CD14-positive monocyte (primary cell): ENCODE results near the gene FAM20B. TPM values are rescaled to one million over a fixed set of nuclear protein-coding genes. Genes with fewer than 3 reads are reported as not detected.
A peak's percentile ranks its signal among the peaks of the same experiment; 100 is the strongest.

Experiments
- DNase-seq, 3 donors: peaks; one replicate each; pipeline ENCODE4 v3.0.0-alpha.2; 2011 to 2022
- H2AFZ ChIP-seq: 2 replicates; pipeline ENCODE4 v1.6.0; 2012; ENCODE audit warnings: mild to moderate bottlenecking, low read depth, low read length, inconsistent platforms; ENCODE audit not compliant: insufficient read depth, poor library complexity, severe bottlenecking
- H3K27ac ChIP-seq, 2 donors: 1 replicate in 1 of 2; 2 replicates in 1 of 2; pipeline ENCODE4 v1.5.1; 2012 to 2013; ENCODE audit warnings: low read length in 2 of 2, control low read depth in 1 of 2, inconsistent platforms in 1 of 2, low read depth in 1 of 2, mild to moderate bottlenecking in 1 of 2
- H3K27me3 ChIP-seq, 2 donors: one replicate each; pipeline versions ENCODE4 v1.6.0 to v1.6.1; 2011 to 2013; ENCODE audit warnings: low read length in 2 of 2; ENCODE audit not compliant: control insufficient read depth in 2 of 2, insufficient read depth in 2 of 2
- H3K36me3 ChIP-seq, 2 donors: replicated peaks in 1 of 2; 1 replicate in 1 of 2; 2 replicates in 1 of 2; pipeline versions ENCODE4 v1.5.1 to v1.6.1; 2012 to 2013; ENCODE audit warnings: low read length in 2 of 2, control low read depth in 1 of 2, inconsistent platforms in 1 of 2, mild to moderate bottlenecking in 1 of 2; ENCODE audit not compliant: insufficient read depth in 2 of 2, control insufficient read depth in 1 of 2
- H3K4me1 ChIP-seq, 2 donors: 1 replicate in 1 of 2; 2 replicates in 1 of 2; pipeline versions ENCODE4 v1.5.1 to v1.6.1; 2012 to 2013; ENCODE audit warnings: low read length in 2 of 2, control low read depth in 1 of 2, inconsistent platforms in 1 of 2, mild to moderate bottlenecking in 1 of 2, moderate library complexity in 1 of 2; ENCODE audit not compliant: insufficient read depth in 2 of 2, control insufficient read depth in 1 of 2
- H3K4me2 ChIP-seq: replicated peaks from 2 replicates; pipeline ENCODE3; 2012; ENCODE audit warnings: low read length, moderate library complexity, mild to moderate bottlenecking; ENCODE audit not compliant: poor library complexity, severe bottlenecking; ENCODE audit errors: extremely low read depth
- H3K4me3 ChIP-seq, 3 experiments: fragments of 200-600 bp in 1 of 3; sonication (generic) in 1 of 3; replicated peaks in 1 of 3; 1 replicate in 2 of 3; 2 replicates in 1 of 3; pipeline ENCODE4 v1.5.1; 2011 to 2013; ENCODE audit warnings: low read length in 3 of 3, mild to moderate bottlenecking in 3 of 3, control low read depth in 2 of 3, low read depth in 2 of 3, inconsistent platforms in 1 of 3, moderate library complexity in 1 of 3
- H3K79me2 ChIP-seq: 2 replicates; pipeline ENCODE4 v1.6.0; 2012; ENCODE audit warnings: mild to moderate bottlenecking, control low read depth, inconsistent platforms, low read length, moderate library complexity; ENCODE audit not compliant: insufficient read depth
- H3K9ac ChIP-seq: 2 replicates; pipeline ENCODE4 v1.6.0; 2017; ENCODE audit warnings: low read length, mild to moderate bottlenecking; ENCODE audit not compliant: insufficient read depth, poor library complexity, severe bottlenecking
- H3K9me3 ChIP-seq, 2 donors: replicated peaks in 1 of 2; 1 replicate in 1 of 2; 2 replicates in 1 of 2; pipeline versions ENCODE4 v1.5.1 to v1.6.1; 2012 to 2013; ENCODE audit warnings: low read length in 2 of 2, control low read depth in 1 of 2; ENCODE audit not compliant: control insufficient read depth in 1 of 2, insufficient read depth in 1 of 2
- H4K20me1 ChIP-seq: 2 replicates; pipeline ENCODE4 v1.6.0; 2012; ENCODE audit warnings: mild to moderate bottlenecking, low read length, control low read depth, moderate library complexity; ENCODE audit not compliant: insufficient read depth
- H3K27ac Mint-ChIP-seq, 7 donors: one replicate each; pipeline ENCODE4 v1.8.0; 2020; ENCODE audit warnings: mild to moderate bottlenecking in 7 of 7, mixed read lengths in 7 of 7, moderate library complexity in 6 of 7, inconsistent platforms in 2 of 7
- H3K27me3 Mint-ChIP-seq, 3 donors: one replicate each; pipeline ENCODE4 v1.8.0; 2021 to 2022; ENCODE audit warnings: low read depth in 3 of 3, mild to moderate bottlenecking in 3 of 3, mixed read lengths in 3 of 3, moderate library complexity in 3 of 3, inconsistent platforms in 1 of 3
- H3K36me3 Mint-ChIP-seq, 2 donors: one replicate each; pipeline ENCODE4 v1.8.0; 2020; ENCODE audit warnings: mixed read lengths in 2 of 2, inconsistent platforms in 1 of 2, mild to moderate bottlenecking in 1 of 2
- H3K4me1 Mint-ChIP-seq: one replicate; pipeline ENCODE4 v1.8.0; 2020; ENCODE audit warnings: mild to moderate bottlenecking, mixed read lengths
- H3K4me3 Mint-ChIP-seq, 2 donors: one replicate each; pipeline ENCODE4 v1.8.0; 2020; ENCODE audit warnings: mild to moderate bottlenecking in 2 of 2, mixed read lengths in 2 of 2, moderate library complexity in 1 of 2
- H3K9me3 Mint-ChIP-seq, 7 donors: one replicate each; pipeline ENCODE4 v1.8.0; 2020 to 2022; ENCODE audit warnings: mixed read lengths in 7 of 7, mild to moderate bottlenecking in 6 of 7, moderate library complexity in 6 of 7, inconsistent platforms in 2 of 7
- CTCF ChIP-seq: fragments of 200-600 bp; IDR thresholded peaks from one replicate; pipeline ENCODE4 v1.8.0; 2022; ENCODE audit warnings: antibody characterized with exemption, mild to moderate bottlenecking
- WGBS: methylation state at CpG from one replicate; pipeline ENCODE4 v1.1.5; 2013; ENCODE audit warnings: missing lambda C conversion rate; ENCODE audit not compliant: insufficient coverage; 5-methylcytosine and 5-hydroxymethylcytosine counted together
- intact Hi-C, 2 donors: fragments of 100-400 bp; cut with micrococcal nuclease; formaldehyde crosslinking; loops; one replicate each; pipeline versions ENCODE4 v1.15.0 to v1.15.1; 2023
- polyA plus RNA-seq, 3 donors: library from polyadenylated mRNA; depleted of rRNA in 1 of 3; unstranded in 2 of 3; stranded (reverse) in 1 of 3; fragments of 300-500 nt in 2 of 3; fragments of >200 nt in 1 of 3; fragmentation: Illumina TruSeq in 2 of 3; gene quantifications; 1 replicate in 2 of 3; 2 replicates in 1 of 3; pipeline ENCODE4 v1.2.3, GENCODE V29; 2012 to 2021

Gene FAM20B
- polyA plus RNA-seq, 3 donors, result 4.0 to 6.7 (median 4.4) TPM

- intact Hi-C loops, result no loop called here
Observed at GRCh38 chr1:179046808-179047635, 21.3 kb downstream of the FAM20B start.

GRCh38 chr1:179047636-179047997, 21.9 kb downstream of the FAM20B start:
- H3K4me3 Mint-ChIP-seq, result no peak overlapping the region
- Histone ChIP-seq H3K27ac (no peak overlapping the region), H4K20me1 (peaks cover 11% of the 10 kb centered on the region), H3K36me3 (peaks cover 6 to 27% of the 10 kb centered on the region in 2 donors), H3K79me2 (peaks cover 16% of the 10 kb centered on the region), H3K4me1 (peaks cover 0 to 3% of the 10 kb centered on the region in 2 donors), H3K4me2 (no peak overlapping the region), H3K9me3 (no peaks in the 10 kb centered on the region), H3K4me3 (no peak overlapping the region), H3K9ac (no peak overlapping the region), H2AFZ (no peak overlapping the region), H3K27me3 (no peaks in the 10 kb centered on the region)
- H3K4me1 Mint-ChIP-seq, result peaks cover 3% of the 10 kb centered on the region
- H3K27me3 Mint-ChIP-seq, result peaks cover 0 to 1% (median 0%) of the 10 kb centered on the region in 3 donors
- TF ChIP-seq CTCF, result no peak
- no peak for DNase-seq
- H3K9me3 Mint-ChIP-seq, result no peaks in the 10 kb centered on the region
- H3K27ac Mint-ChIP-seq, result peak overlapping the region in 1 of 7 donors; percentile 9
- intact Hi-C loops, result no loop called here
- H3K36me3 Mint-ChIP-seq, result peaks cover 22 to 37% of the 10 kb centered on the region in 2 donors

More at GRCh38 chr1:179046808-179047635, 21.3 kb downstream of the FAM20B start:
- no peaks in the 10 kb centered on the region for H3K4me1 ChIP-seq
- no peak for TF ChIP-seq CTCF
- Mint-ChIP-seq H3K4me3 (no peak overlapping the region), H3K27ac (peak overlapping the region in 4 of 7 donors; percentile 0 to 25 (median 15)), H3K27me3 (peaks cover 0 to 1% (median 0%) of the 10 kb centered on the region in 3 donors), H3K4me1 (peaks cover 2% of the 10 kb centered on the region), H3K9me3 (no peaks in the 10 kb centered on the region), H3K36me3 (peaks cover 22 to 42% of the 10 kb centered on the region in 2 donors)
- no peaks in the 10 kb centered on the region for H3K27me3 ChIP-seq
- H2AFZ ChIP-seq, result no peak overlapping the region
- WGBS, result 89% methylated on average over 3 of the region's 14 CpGs
- peaks cover 0 to 5% of the 10 kb centered on the region in 2 donors for H3K9me3 ChIP-seq
- no peak overlapping the region for H3K4me3 ChIP-seq
- H3K4me2 ChIP-seq, result no peak overlapping the region
- no peak for DNase-seq
- peaks cover 11% of the 10 kb centered on the region for H4K20me1 ChIP-seq
- H3K27ac ChIP-seq, result no peak overlapping the region
- peaks cover 6 to 27% of the 10 kb centered on the region in 2 donors for H3K36me3 ChIP-seq
- H3K9ac ChIP-seq, result no peak overlapping the region
- peaks cover 22% of the 10 kb centered on the region for H3K79me2 ChIP-seq
